H1 (cell line): ENCODE data around the gene GALNTL6.

Source experiments
- CHD2 ChIP-seq: IDR thresholded peaks from 2 replicates; pipeline ENCODE4 v1.6.1; 2012; ENCODE audit warnings: low read length, improper control_type of control experiment
- EZH2 ChIP-seq: fragments of 200-600 bp; sonication (generic); IDR thresholded peaks from 2 replicates; pipeline ENCODE4 v1.7.1; 2012; ENCODE audit warnings: low read depth, mild to moderate bottlenecking, moderate library complexity, low read length, inconsistent platforms; ENCODE audit not compliant: severe bottlenecking
- GABPA ChIP-seq: IDR thresholded peaks from 2 replicates; pipeline ENCODE4 v1.6.1; 2011; ENCODE audit warnings: mild to moderate bottlenecking, low read length, moderate library complexity, borderline replicate concordance; ENCODE audit not compliant: insufficient read depth
- JUND ChIP-seq: IDR thresholded peaks from 2 replicates; pipeline ENCODE4 v1.6.1; 2011; ENCODE audit warnings: mild to moderate bottlenecking, improper control_type of control experiment, low read length
- KDM1A ChIP-seq: fragments of 200-600, 300-600 bp; sonication (generic); IDR thresholded peaks from 2 replicates; pipeline ENCODE4 v1.7.1; 2016; ENCODE audit warnings: mild to moderate bottlenecking, low read length, borderline replicate concordance
- NANOG ChIP-seq: IDR thresholded peaks from 2 replicates; pipeline ENCODE4 v1.6.1; 2011; ENCODE audit warnings: low read length, low read depth, mild to moderate bottlenecking, inconsistent platforms; ENCODE audit not compliant: insufficient read depth, poor library complexity, severe bottlenecking
- SP1 ChIP-seq: IDR thresholded peaks from 2 replicates; pipeline ENCODE4 v1.6.1; 2011; ENCODE audit warnings: low read depth, low read length
- TBP ChIP-seq: IDR thresholded peaks from 2 replicates; pipeline ENCODE4 v1.6.1; 2011; ENCODE audit warnings: low read depth, low read length, improper control_type of control experiment
- ZNF274 ChIP-seq: IDR thresholded peaks from 2 replicates; pipeline ENCODE4 v1.7.0; 2012; ENCODE audit warnings: low read length, borderline replicate concordance; ENCODE audit errors: extremely low read depth
- TF ChIP-seq, protein P1 (sequence below): IDR thresholded peaks from 2 replicates; pipeline ENCODE4 v1.6.1; 2011; ENCODE audit warnings: low read depth, mild to moderate bottlenecking, low read length; ENCODE audit not compliant: insufficient read depth
- TF ChIP-seq, protein P2 (sequence below), 3 experiments: IDR thresholded peaks; 1 replicate in 2 of 3; 2 replicates in 1 of 3; pipeline versions ENCODE4 v1.5.1 to v1.6.1; 2011; ENCODE audit warnings: low read length in 3 of 3, mild to moderate bottlenecking in 3 of 3, inconsistent platforms in 2 of 3, low read depth in 1 of 3, moderate library complexity in 1 of 3; ENCODE audit not compliant: insufficient read depth in 1 of 3; ENCODE audit errors: control extremely low read depth in 1 of 3
- TF ChIP-seq, protein P3 (sequence below): IDR thresholded peaks from 2 replicates; pipeline ENCODE4 v1.6.1; 2012; ENCODE audit warnings: low read length, inconsistent platforms

DNA sequence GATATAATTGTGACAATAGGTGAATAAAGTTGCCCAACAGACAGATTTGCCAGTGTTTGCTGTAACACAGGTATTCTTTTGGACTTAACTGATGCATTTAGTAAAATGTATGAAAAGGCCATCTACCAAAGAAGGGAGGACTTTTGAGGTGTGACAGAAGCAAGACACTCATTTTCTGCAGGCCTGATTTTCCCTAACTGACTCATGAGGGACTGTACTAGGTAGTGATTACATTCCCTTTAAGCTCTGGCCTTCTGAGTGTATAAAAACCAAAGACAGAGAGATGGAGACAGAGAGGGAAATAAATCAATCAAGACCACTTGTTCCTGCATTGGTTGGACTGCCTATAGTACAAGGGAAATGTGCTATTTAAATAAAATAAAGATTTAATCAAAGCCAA lies 1204.6 kb downstream of the GALNTL6 start:
- TF ChIP-seq GABPA = no peak
- no peak for TF ChIP-seq KDM1A
- TF ChIP-seq, protein P1, sequence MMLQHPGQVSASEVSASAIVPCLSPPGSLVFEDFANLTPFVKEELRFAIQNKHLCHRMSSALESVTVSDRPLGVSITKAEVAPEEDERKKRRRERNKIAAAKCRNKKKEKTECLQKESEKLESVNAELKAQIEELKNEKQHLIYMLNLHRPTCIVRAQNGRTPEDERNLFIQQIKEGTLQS = no peak
- no peak for TF ChIP-seq CHD2
- TF ChIP-seq, protein P2, sequence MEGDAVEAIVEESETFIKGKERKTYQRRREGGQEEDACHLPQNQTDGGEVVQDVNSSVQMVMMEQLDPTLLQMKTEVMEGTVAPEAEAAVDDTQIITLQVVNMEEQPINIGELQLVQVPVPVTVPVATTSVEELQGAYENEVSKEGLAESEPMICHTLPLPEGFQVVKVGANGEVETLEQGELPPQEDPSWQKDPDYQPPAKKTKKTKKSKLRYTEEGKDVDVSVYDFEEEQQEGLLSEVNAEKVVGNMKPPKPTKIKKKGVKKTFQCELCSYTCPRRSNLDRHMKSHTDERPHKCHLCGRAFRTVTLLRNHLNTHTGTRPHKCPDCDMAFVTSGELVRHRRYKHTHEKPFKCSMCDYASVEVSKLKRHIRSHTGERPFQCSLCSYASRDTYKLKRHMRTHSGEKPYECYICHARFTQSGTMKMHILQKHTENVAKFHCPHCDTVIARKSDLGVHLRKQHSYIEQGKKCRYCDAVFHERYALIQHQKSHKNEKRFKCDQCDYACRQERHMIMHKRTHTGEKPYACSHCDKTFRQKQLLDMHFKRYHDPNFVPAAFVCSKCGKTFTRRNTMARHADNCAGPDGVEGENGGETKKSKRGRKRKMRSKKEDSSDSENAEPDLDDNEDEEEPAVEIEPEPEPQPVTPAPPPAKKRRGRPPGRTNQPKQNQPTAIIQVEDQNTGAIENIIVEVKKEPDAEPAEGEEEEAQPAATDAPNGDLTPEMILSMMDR (IDR thresholded peaks at IDR 0.05; ENCODE audit: control extremely low read depth in 1 of 3, insufficient read depth in 1 of 3, low read depth in 1 of 3, low read length in 3 of 3) = no peak
- no peak for TF ChIP-seq JUND
- TF ChIP-seq, protein P3, sequence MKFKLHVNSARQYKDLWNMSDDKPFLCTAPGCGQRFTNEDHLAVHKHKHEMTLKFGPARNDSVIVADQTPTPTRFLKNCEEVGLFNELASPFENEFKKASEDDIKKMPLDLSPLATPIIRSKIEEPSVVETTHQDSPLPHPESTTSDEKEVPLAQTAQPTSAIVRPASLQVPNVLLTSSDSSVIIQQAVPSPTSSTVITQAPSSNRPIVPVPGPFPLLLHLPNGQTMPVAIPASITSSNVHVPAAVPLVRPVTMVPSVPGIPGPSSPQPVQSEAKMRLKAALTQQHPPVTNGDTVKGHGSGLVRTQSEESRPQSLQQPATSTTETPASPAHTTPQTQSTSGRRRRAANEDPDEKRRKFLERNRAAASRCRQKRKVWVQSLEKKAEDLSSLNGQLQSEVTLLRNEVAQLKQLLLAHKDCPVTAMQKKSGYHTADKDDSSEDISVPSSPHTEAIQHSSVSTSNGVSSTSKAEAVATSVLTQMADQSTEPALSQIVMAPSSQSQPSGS = no peak
- TF ChIP-seq EZH2 = no peak
- TF ChIP-seq SP1 = no peak
- TF ChIP-seq TBP = no peak
- TF ChIP-seq NANOG = no peak
- TF ChIP-seq ZNF274 = no peak
